ENCODE measurements around the gene KIRREL3. TPM values are rescaled to one million over a fixed set of nuclear protein-coding genes. Genes with fewer than 3 reads are reported as not detected.

Gene KIRREL3
- total and polyA plus RNA-seq, 9 of the 15 experiments (the other 6 are each of a cell fraction or from before 2014, with no cell fraction given), result 0.04 to 0.10 TPM; not detected in 7

- no peak for TF ChIP-seq FOXP4 (CRISPR knock-in tag; IDR thresholded peaks at IDR 0.05; ENCODE audit: borderline replicate concordance)
- no peak for TF ChIP-seq RFX1 (IDR thresholded peaks at IDR 0.05)
- no peak for TF ChIP-seq CHCHD3 (CRISPR knock-in tag; IDR thresholded peaks at IDR 0.05)
- no peak for TF ChIP-seq ZNF217 (CRISPR knock-in tag; IDR thresholded peaks at IDR 0.05)
- TF ChIP-seq ZNF444 (CRISPR knock-in tag; IDR thresholded peaks at IDR 0.05), result no peak
- no peak for TF ChIP-seq ZNF507 (tag; conservative IDR thresholded peaks at IDR 0.05)
- no peak for TF ChIP-seq SP2 (IDR thresholded peaks at IDR 0.05; ENCODE audit: extremely low read depth, low read depth, low read length, poor library complexity, severe bottlenecking)
- no peak for TF ChIP-seq ZNF3 (CRISPR knock-in tag; IDR thresholded peaks at IDR 0.05)
- no peak for TF ChIP-seq SREBF2 (CRISPR knock-in tag; IDR thresholded peaks at IDR 0.05)
- no peak for TF ChIP-seq FOXP1 (CRISPR knock-in tag; IDR thresholded peaks at IDR 0.05)
- peak; percentile 44; the same call in 1 of the 2 replicates for TF ChIP-seq POLR2G (IDR thresholded peaks at IDR 0.05; ENCODE audit: low read depth, low read length)
- TF ChIP-seq ZNF592 (IDR thresholded peaks at IDR 0.05), result 0 out of 2 replicates have a peak, but pooled peaks have one; percentile 40
- TF ChIP-seq CEBPZ (IDR thresholded peaks at IDR 0.05; ENCODE audit: borderline replicate concordance, low read depth, low read length), result no peak
- TF ChIP-seq ZNF668 (CRISPR knock-in tag; IDR thresholded peaks at IDR 0.05), result no peak
- TF ChIP-seq CXXC5 (CRISPR knock-in tag; IDR thresholded peaks at IDR 0.05), result no peak
- TF ChIP-seq ZNF778 (CRISPR knock-in tag; IDR thresholded peaks at IDR 0.05), result no peak
Observed at GRCh38 chr11:126480410-126481302, 519.9 kb downstream of the KIRREL3 start (continued).

All from K562 (cell line).